Tibial artery (tissue), 4 donors: ENCODE results near the gene CCDC86.

Experiments
- DNase-seq, 2 donors: peaks; one replicate each; pipeline ENCODE4 v3.0.0-alpha.2; 2019
- H3K27ac ChIP-seq, 2 donors: fragments of 200-600 bp; sonication (generic) in 1 of 2; 1 replicate in 1 of 2; 2 replicates in 1 of 2; pipeline ENCODE4 v1.5.1; 2018 to 2019; ENCODE audit warnings: mild to moderate bottlenecking in 1 of 2
- H3K27me3 ChIP-seq, 2 donors: fragments of 200-600 bp; sonication (generic) in 1 of 2; one replicate each; pipeline versions ENCODE4 v1.5.1 to v1.6.0; 2016 to 2019
- H3K36me3 ChIP-seq, 3 donors: fragments of 200-600 bp; sonication (generic) in 2 of 3; one replicate each; pipeline ENCODE4 v1.5.1; 2016 to 2019; ENCODE audit warnings: mild to moderate bottlenecking in 2 of 3
- H3K4me1 ChIP-seq, 4 donors: fragments of 200-600 bp; sonication (generic) in 2 of 4; 1 replicate in 3 of 4; 2 replicates in 1 of 4; pipeline ENCODE4 v1.5.1; 2016 to 2019
- H3K4me3 ChIP-seq, 2 donors: fragments of 200-600 bp; sonication (generic) in 1 of 2; 1 replicate in 1 of 2; 2 replicates in 1 of 2; pipeline ENCODE4 v1.5.1; 2018 to 2019; ENCODE audit warnings: mild to moderate bottlenecking in 2 of 2
- H3K9me3 ChIP-seq, 3 donors: fragments of 200-600 bp; sonication (generic) in 1 of 3; one replicate each; pipeline ENCODE4 v1.5.1; 2016 to 2019
- intact Hi-C: fragments of 100-400 bp; cut with DNase I; formaldehyde crosslinking; loops from one replicate; pipeline ENCODE4 v1.15.0; 2023; ENCODE audit warnings: low total_unique reads
- TF ChIP-seq, protein P1 (sequence below), 2 experiments: fragments of 200-600 bp in 1 of 2; fragments of 450-650 bp in 1 of 2; IDR thresholded peaks; one replicate each; pipeline ENCODE4 v1.5.1; 2017 to 2019; ENCODE audit warnings: antibody characterized with exemption in 2 of 2, mild to moderate bottlenecking in 1 of 2, moderate library complexity in 1 of 2

The CCDC86 gene

GRCh38 chr11:60880643-60881282 is 38.9 kb downstream of the CCDC86 start:
- peaks cover 0 to 30% (median 7%) of the 10 kb centered on the region in 3 donors for H3K36me3 ChIP-seq
- DNase-seq, result no peak
- H3K27me3 ChIP-seq, result no peaks in the 10 kb centered on the region
- TF ChIP-seq, protein P1, sequence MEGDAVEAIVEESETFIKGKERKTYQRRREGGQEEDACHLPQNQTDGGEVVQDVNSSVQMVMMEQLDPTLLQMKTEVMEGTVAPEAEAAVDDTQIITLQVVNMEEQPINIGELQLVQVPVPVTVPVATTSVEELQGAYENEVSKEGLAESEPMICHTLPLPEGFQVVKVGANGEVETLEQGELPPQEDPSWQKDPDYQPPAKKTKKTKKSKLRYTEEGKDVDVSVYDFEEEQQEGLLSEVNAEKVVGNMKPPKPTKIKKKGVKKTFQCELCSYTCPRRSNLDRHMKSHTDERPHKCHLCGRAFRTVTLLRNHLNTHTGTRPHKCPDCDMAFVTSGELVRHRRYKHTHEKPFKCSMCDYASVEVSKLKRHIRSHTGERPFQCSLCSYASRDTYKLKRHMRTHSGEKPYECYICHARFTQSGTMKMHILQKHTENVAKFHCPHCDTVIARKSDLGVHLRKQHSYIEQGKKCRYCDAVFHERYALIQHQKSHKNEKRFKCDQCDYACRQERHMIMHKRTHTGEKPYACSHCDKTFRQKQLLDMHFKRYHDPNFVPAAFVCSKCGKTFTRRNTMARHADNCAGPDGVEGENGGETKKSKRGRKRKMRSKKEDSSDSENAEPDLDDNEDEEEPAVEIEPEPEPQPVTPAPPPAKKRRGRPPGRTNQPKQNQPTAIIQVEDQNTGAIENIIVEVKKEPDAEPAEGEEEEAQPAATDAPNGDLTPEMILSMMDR (IDR thresholded peaks at IDR 0.05), result no peak
- H3K4me3 ChIP-seq, result no peak overlapping the region
- H3K27ac ChIP-seq, result no peak overlapping the region
- no peaks in the 10 kb centered on the region for H3K4me1 ChIP-seq
- H3K9me3 ChIP-seq, result no peaks in the 10 kb centered on the region
- intact Hi-C loops, result no loop called here

GRCh38 chr11:60887556-60887955 is 45.6 kb downstream of the CCDC86 start:
- no peak for DNase-seq
- intact Hi-C loops, result no loop called here
- H3K4me1 ChIP-seq, result no peaks in the 10 kb centered on the region
- H3K9me3 ChIP-seq, result no peaks in the 10 kb centered on the region
- TF ChIP-seq, protein P1 (IDR thresholded peaks at IDR 0.05), result peak; percentile 28 to 31
- peaks cover 18 to 41% (median 19%) of the 10 kb centered on the region in 3 donors for H3K36me3 ChIP-seq
- H3K27ac ChIP-seq, result no peak overlapping the region
- no peaks in the 10 kb centered on the region for H3K27me3 ChIP-seq
- no peak overlapping the region for H3K4me3 ChIP-seq

- no peak overlapping the region for H3K27ac ChIP-seq
- intact Hi-C loops, result no loop called here
- no peak for DNase-seq
Measured at GRCh38 chr11:60889869-60890311, 48.0 kb downstream of the CCDC86 start.

GRCh38 chr11:60890696-60891095 is 48.8 kb downstream of the CCDC86 start:
- Histone ChIP-seq H3K9me3 (no peaks in the 10 kb centered on the region), H3K4me3 (no peak overlapping the region), H3K27ac (no peak overlapping the region), H3K4me1 (no peaks in the 10 kb centered on the region), H3K27me3 (no peaks in the 10 kb centered on the region), H3K36me3 (peaks cover 40 to 72% (median 48%) of the 10 kb centered on the region in 3 donors)
- intact Hi-C loops, result no loop called here
- DNase-seq, result no peak
- TF ChIP-seq, protein P1 (IDR thresholded peaks at IDR 0.05), result no peak

More at GRCh38 chr11:60889869-60890311, 48.0 kb downstream of the CCDC86 start:
- Histone ChIP-seq H3K9me3 (no peaks in the 10 kb centered on the region), H3K4me1 (no peaks in the 10 kb centered on the region), H3K36me3 (peaks cover 37 to 64% (median 40%) of the 10 kb centered on the region in 3 donors), H3K4me3 (no peak overlapping the region), H3K27me3 (no peaks in the 10 kb centered on the region)
- TF ChIP-seq, protein P1 (IDR thresholded peaks at IDR 0.05), result no peak

DNA sequence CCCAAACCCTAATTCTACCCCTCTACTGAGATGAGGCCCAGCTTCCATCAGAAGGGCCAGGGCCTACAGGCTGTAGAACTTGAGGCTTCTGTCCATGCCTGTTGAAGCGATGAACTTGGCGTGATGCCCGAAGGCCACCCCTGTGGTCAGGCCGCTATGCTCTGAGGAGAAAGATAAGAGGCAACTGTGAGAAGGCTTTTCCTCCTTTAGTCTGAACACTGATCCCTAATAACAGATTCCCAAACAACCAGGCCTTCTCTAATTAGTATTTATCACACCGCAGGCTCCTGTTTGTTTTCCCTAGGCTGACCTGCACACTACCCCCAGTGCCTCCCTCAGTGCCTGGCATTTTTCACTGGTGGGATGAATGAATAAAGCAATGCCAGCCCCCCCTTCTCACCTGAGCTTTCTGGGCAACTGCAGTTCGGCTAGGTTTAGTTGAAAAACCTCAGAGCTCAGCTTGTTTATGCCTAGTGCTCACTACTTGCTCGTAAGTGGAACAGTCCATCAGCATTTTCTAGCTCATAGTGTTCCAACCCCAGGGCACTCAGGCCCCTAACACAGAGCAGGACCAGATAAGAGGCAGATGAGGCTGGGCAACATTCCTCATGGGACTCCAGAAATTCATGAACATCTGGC is 49.3 kb downstream of the CCDC86 start:
- intact Hi-C loops, result no loop called here
- DNase-seq, result no peak
- no peaks in the 10 kb centered on the region for H3K9me3 ChIP-seq
- no peaks in the 10 kb centered on the region for H3K4me1 ChIP-seq
- TF ChIP-seq, protein P1 (IDR thresholded peaks at IDR 0.05), result no peak
- peaks cover 45 to 77% (median 53%) of the 10 kb centered on the region in 3 donors for H3K36me3 ChIP-seq
- no peaks in the 10 kb centered on the region for H3K27me3 ChIP-seq
- H3K4me3 ChIP-seq, result no peak overlapping the region
- H3K27ac ChIP-seq, result no peak overlapping the region
